HG03108 (cell line): ENCODE measurements around the gene TAGLN.
"Not testable (repeated sequence)": the region's sequence is repeated elsewhere in the genome, so short reads cannot be mapped to it uniquely, and the experiment has no call there.

Source experiments
- ATAC-seq: cut with Tn5 transposase; IDR thresholded peaks from one replicate; pipeline ENCODE4 v1.9.1; 2021; ENCODE audit warnings: moderate library complexity; ENCODE audit not compliant: unreplicated experiment

Gene TAGLN

GRCh38 chr11:117195258-117195657 lies 3.9 kb upstream of the TAGLN start:
- ATAC-seq, result no peak

DNA sequence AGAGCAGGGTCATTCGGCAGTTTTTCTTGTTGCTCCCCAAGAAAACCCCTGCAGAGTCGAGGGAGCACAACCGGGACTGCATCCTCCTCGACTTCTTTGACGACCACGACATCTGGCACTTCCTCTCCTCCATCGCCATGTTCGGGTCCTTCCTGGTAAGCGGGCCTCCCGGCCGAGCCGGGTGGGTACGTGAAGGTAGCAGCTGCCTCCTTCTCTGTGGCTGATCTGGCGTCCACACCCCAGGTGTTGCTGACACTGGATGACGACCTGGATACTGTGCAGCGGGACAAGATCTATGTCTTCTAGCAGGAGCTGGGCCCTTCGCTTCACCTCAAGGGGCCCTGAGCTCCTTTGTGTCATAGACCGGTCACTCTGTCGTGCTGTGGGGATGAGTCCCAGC lies 3.4 kb upstream of the TAGLN start:
- no peak for ATAC-seq

DNA sequence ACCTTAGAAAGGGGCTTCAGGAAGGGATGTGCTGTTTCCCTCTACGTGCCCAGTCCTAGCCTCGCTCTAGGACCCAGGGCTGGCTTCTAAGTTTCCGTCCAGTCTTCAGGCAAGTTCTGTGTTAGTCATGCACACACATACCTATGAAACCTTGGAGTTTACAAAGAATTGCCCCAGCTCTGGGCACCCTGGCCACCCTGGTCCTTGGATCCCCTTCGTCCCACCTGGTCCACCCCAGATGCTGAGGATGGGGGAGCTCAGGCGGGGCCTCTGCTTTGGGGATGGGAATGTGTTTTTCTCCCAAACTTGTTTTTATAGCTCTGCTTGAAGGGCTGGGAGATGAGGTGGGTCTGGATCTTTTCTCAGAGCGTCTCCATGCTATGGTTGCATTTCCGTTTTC lies 2.2 kb upstream of the TAGLN start:
- no peak for ATAC-seq

- no peak for ATAC-seq
These were observed 1.4 kb upstream of the TAGLN start for GRCh38 chr11:117197516-117198456.

DNA sequence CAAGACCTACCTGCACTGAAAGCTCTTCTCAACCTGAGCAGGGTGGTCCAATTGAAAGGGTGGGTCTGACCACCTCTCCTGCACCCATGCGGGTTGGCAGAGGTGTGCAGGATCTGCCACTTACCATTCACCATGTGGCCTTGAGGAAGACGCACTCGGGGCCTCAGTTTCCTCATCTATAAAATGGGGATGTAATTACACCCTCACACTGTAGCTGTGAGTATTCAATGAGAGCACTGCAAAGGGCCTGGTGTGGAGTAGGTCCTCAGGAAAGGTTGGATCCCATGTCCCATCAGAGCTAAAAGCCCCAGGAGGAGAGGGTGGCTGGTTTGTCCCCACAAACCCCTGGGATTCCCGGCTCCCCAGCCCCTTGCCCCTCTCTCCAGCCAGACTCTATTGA lies 557 bp upstream of the TAGLN start:
- no peak for ATAC-seq

GRCh38 chr11:117199916-117200812 lies 994 bp downstream of the TAGLN start:
- no peak for ATAC-seq

DNA sequence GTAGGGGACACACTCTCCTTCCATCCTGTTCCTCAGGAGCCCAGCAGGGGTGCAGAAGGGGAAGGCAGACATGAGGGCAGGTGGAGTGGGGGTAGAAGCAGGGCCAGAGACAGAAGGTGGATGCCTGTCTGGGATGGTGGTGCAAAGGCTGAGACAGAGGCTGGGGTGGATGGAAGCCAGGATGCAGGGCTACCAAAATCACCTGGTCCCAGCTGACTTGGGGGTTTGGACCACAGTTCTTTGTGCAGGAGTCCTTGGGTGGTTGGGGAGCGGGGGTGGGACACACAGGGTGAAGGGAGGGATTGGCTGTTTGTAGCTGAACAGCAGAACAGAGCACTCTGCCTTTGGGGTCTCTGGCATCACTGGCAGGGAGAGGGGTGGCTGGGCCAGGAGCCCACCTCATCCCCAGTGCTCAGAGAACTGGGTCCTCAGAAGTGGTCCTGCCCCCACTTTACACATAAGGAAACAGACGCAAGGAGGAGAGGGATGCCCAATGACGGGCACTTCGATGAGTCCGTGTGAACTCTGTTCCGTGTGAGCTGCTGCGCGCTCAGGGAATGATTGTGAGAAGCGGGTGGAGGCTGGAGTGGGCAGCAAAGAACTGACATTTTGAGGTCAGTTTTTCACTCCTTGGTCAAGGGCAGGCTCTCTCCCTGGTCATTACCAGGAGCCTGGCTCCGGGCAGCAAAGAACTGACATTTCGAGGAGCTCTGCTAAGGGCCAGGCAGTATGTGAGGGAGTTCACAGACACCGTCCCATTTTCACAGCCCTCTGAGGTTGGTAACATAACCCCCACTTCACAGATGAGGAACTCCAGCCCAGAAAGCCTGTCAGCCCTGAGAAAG lies 1.9 kb downstream of the TAGLN start:
- no peak for ATAC-seq

- no peak for ATAC-seq
These were observed 2.6 kb downstream of the TAGLN start for GRCh38 chr11:117201658-117202305.

- no peak for ATAC-seq
These were observed 3.4 kb downstream of the TAGLN start for GRCh38 chr11:117202386-117203068.

DNA sequence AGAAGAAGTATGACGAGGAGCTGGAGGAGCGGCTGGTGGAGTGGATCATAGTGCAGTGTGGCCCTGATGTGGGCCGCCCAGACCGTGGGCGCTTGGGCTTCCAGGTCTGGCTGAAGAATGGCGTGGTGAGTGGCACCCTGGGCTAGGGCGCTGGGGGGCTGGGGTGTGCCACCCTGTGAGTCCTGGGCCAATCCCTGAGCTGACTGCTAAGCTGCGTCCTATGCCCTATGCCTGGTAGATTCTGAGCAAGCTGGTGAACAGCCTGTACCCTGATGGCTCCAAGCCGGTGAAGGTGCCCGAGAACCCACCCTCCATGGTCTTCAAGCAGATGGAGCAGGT lies 3.9 kb downstream of the TAGLN start:
- ATAC-seq, result no peak

- no peak for ATAC-seq
These were observed 5.3 kb downstream of the TAGLN start for GRCh38 chr11:117204283-117205080.

- no peak for ATAC-seq
These were observed 6.1 kb downstream of the TAGLN start for GRCh38 chr11:117205211-117205818.

- ATAC-seq, result not testable (repeated sequence)
These were observed 6.9 kb downstream of the TAGLN start for GRCh38 chr11:117206111-117206510.

DNA sequence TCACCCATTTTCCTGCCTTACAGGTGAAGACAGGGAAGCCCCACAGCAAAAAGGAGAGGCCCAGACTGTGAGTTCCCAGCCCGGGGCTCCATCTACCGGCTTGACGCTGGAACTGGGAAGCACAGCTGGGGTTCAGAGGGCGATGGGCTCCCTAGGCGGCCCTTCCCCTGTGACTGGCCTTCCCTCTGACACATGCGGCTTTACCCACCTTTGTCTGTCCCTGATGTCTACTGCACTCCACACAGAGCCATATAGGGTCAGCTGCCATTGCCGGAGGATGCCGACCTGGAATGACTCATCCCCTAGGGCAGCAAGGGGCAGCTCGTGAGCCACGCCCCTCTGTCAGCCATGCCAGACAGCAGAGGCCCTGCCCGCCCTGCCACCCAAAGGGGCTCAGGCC lies 7.7 kb downstream of the TAGLN start:
- ATAC-seq, result not testable (repeated sequence)

GRCh38 chr11:117207481-117207880 lies 8.3 kb downstream of the TAGLN start:
- ATAC-seq, result not testable (repeated sequence)

- not testable (repeated sequence) for ATAC-seq
These were observed 9.5 kb downstream of the TAGLN start for GRCh38 chr11:117208710-117209109.

- ATAC-seq, result not testable (repeated sequence)
These were observed 10.4 kb downstream of the TAGLN start for GRCh38 chr11:117209351-117210125.

- no peak for ATAC-seq
These were observed 11.4 kb downstream of the TAGLN start for GRCh38 chr11:117210620-117211019.
